K562 (cell line): ENCODE data around the gene LIN28B.

ENCODE experiments used
- CTCF ChIP-seq, 3 experiments: IDR thresholded peaks in 2 of 3; conservative IDR thresholded peaks in 1 of 3; 2 replicates each; pipeline ENCODE4 v1.5.1; 2011 to 2012; ENCODE audit warnings: low read length in 3 of 3, mild to moderate bottlenecking in 3 of 3, control low read depth in 2 of 3, improper control_type of control experiment in 1 of 3, inconsistent platforms in 1 of 3, low read depth in 1 of 3, mixed read lengths in 1 of 3, moderate library complexity in 1 of 3; ENCODE audit not compliant: insufficient read depth in 2 of 3
- ELF4 ChIP-seq: fragments of 450-650 bp; formaldehyde crosslinking; IDR thresholded peaks from 2 replicates; pipeline ENCODE4 v1.4.0; 2022; ENCODE audit warnings: missing genetic modification characterization
- ESRRA ChIP-seq: fragments of 450-650 bp; IDR thresholded peaks from 2 replicates; pipeline ENCODE4 v1.6.1; 2014; ENCODE audit warnings: low read depth, mild to moderate bottlenecking, moderate library complexity, borderline replicate concordance
- FOXO4 ChIP-seq: fragments of 450-650 bp; formaldehyde crosslinking; IDR thresholded peaks from 2 replicates; pipeline ENCODE4 v1.4.0; 2020; ENCODE audit warnings: mild to moderate bottlenecking, moderate library complexity
- NCOR1 ChIP-seq: fragments of 450-650 bp; IDR thresholded peaks from 2 replicates; pipeline ENCODE4 v1.6.1; 2016; ENCODE audit warnings: mild to moderate bottlenecking, moderate library complexity
- TBP ChIP-seq: optimal IDR thresholded peaks from 2 replicates; pipeline ENCODE3; 2011; ENCODE audit warnings: low read depth, low read length, improper control_type of control experiment
- ZC3H8 ChIP-seq: fragments of 450-650 bp; IDR thresholded peaks from 2 replicates; pipeline ENCODE4 v1.6.1; 2017
- ZNF121 ChIP-seq: sonication (generic); formaldehyde crosslinking; conservative IDR thresholded peaks from 2 replicates; pipeline ENCODE4 v1.8.0; 2022; ENCODE audit warnings: missing genetic modification reagents
- ZNF124 ChIP-seq: sonication (generic); formaldehyde crosslinking; IDR thresholded peaks from 2 replicates; pipeline ENCODE4 v1.8.1; 2022; ENCODE audit warnings: missing genetic modification reagents
- TF ChIP-seq, protein P1 (sequence below): fragments of 250-450 bp; sonication (Bioruptor Pico); IDR thresholded peaks from 2 replicates; pipeline ENCODE4 v1.8.0; 2022; ENCODE audit warnings: moderate library complexity, mild to moderate bottlenecking, inconsistent platforms

- TF ChIP-seq CTCF (IDR thresholded peaks at IDR 0.05 in 2 of 3, conservative IDR thresholded peaks at IDR 0.05 in 1 of 3; ENCODE audit: insufficient read depth in 2 of 3, low read depth in 1 of 3, low read length in 3 of 3) (no peak), NCOR1 (no peak), ZC3H8 (no peak), FOXO4 (no peak), ESRRA (no peak), ZNF121 (CRISPR knock-in tag) (no peak), ZNF124 (CRISPR knock-in tag) (no peak), TBP (no peak), ELF4 (CRISPR knock-in tag) (no peak)
- TF ChIP-seq, protein P1, sequence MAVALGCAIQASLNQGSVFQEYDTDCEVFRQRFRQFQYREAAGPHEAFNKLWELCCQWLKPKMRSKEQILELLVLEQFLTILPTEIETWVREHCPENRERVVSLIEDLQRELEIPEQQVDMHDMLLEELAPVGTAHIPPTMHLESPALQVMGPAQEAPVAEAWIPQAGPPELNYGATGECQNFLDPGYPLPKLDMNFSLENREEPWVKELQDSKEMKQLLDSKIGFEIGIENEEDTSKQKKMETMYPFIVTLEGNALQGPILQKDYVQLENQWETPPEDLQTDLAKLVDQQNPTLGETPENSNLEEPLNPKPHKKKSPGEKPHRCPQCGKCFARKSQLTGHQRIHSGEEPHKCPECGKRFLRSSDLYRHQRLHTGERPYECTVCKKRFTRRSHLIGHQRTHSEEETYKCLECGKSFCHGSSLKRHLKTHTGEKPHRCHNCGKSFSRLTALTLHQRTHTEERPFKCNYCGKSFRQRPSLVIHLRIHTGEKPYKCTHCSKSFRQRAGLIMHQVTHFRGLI (CRISPR knock-in tag) = no peak
These were observed 99.7 kb downstream of the LIN28B start for GRCh38 chr6:105056646-105057045.
